NCI-H2107 treated with DMSO at 0.1 percent for 48 hours (cell line): ENCODE data around the gene CUL1.

Experiments used
- DNase-seq: peaks from one replicate; lab custom pipeline; 2025; ENCODE audit not compliant: unreplicated experiment; lab: John Stamatoyannopoulos, UW

Gene CUL1

DNA sequence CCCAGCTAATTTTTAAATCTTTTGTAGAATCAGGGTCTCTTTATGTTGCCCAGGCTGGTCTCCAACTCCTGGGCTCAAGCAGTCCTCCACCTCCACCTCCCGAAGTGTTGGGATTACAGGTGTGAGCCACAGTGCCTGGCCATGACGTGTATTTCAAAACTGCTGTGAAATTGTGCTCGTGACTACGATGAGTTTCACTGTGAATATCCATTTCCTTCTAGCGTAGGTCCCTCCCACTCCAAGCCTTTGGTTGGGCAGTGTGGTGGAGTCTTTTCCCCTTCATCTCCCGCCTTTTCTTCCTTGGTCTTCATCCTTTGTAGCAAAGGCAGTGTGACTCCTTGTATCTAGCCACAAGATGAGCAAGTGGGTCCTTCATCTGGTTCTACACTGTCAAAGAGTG, 56.2 kb downstream of the CUL1 start:
- DNase-seq, result no peak

DNA sequence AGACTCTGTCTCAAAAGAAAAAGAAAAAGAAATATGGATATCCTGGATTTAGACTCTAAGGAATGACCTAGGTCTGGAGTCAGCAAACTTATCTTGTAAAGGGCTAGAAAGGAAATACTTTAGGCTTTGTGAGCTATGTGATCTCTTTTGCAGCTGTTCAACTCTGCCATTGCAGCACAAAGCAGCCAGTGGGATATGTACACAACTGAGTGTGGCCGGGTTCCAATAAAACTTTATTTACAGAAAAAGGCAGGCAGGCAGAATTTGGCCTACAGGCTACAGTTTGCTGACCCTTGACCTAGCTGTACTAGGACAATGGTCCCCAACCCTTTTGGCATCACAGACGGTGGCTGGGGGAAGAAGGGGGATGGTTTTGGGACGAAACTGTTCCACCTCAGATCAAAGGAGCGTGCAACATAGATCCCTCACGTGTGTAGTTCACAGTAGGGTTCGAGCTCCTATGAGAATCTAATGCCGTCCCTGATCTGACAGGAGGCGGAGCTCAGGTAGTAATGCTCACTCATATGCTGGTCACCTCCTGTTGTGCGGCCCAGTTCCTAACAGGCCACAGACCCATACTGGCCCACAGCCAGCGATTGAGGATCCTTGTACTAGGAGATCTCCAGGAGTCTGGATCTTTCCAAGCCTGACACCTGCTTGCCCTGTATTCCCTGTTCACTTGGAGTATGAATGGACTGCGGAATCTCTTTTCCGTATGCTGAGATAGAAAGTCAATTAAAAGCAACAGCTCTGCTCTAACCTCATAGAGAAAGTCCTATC, 63.0 kb downstream of the CUL1 start:
- no peak for DNase-seq

DNA sequence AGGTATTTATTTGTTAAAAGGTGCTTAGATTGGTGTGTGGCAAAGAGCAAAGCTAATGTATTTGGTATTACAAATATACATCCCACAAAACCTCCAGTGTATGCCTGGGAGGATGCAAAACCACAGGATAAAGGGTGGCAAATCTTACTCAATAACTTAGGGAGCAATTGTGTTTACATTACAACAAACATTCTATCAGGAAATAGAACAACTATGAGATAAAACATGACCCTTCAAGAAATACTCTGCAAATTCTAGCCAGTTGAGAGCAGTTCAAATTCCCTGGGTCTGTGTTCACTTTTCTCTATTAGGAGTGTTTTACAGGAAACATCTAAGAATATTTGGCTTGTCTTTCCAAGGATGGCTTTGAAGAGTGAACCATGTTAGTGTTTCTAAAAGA, 64.9 kb downstream of the CUL1 start:
- no peak for DNase-seq

- DNase-seq, result no peak
Measured at GRCh38 chr7:148770004-148770403, 71.3 kb downstream of the CUL1 start.

DNA sequence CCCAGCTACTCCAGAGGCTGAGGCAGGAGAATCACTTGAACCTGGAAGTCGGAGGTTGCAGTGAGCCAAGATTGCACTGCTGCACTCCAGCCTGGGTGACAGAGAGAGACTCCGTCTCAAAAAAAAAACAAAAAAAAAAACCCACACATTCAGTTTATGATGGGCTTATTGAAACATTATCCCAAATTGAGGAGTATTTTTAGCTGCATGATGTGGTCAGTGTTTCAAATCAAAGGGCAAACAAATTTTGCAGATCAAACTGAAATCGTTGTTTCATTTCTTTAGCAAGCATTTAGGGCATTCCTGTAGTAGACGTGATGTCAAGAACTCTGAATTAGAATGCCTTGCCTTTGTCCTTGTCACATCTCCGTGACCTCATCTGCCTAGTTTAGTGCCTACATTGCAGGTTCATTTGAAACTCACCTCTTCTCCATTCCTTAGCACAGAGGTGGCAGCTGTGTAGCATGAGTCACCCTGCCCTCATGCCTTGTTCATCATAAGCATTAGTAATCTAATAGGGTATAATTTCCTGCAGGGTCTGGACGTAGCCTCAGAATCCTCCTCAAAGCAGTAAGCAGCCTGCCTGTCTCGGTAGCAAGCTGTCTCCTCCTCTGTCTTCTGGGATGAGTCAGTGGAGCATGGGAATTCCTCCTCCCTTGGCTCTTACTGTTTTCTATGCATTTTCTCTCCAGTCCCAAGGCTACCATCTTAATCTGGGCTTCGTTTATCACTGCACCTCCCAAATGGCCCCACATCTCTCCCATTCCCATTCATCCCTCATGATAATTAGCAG, 73.8 kb downstream of the CUL1 start:
- peak; percentile 14 for DNase-seq

- DNase-seq, result peak; percentile 82
Measured at GRCh38 chr7:148773334-148773733, 74.6 kb downstream of the CUL1 start.

GRCh38 chr7:148774471-148774870, 75.8 kb downstream of the CUL1 start:
- DNase-seq, result no peak

DNA sequence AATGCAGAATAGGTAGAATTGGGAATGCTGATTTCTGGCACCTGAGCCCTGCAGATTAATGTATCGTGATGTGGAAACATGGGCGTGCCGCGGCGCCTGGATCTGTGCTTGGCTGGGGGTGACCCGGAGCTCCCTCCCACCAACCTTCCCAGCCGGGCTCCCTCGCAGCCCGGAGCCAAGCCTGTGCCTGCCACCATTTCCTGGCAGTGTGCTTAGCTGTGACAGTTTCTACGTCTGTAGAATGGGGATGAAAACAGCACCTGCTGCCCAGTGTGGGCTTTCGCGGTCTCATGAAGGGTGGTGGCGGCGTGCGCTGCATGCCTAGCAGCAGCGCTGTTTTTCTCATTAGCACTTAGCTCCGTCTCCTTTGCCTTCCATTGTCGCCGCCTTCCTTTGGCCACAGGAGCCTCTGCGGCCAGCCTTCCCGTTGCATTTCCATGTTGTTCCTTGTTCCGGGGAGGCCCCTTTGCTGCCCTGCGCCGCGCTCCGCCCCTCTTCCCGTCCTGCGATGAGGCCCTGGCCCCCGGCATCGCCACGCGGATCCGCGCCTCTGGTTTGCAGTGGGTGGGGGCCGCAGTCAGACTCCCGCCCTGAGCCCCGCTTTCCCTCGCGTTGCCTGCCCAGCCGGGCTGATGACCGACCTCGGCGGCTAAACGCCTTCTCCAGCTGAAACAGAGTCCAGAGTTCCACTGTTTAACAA, 84.2 kb downstream of the CUL1 start:
- no peak for DNase-seq

DNA sequence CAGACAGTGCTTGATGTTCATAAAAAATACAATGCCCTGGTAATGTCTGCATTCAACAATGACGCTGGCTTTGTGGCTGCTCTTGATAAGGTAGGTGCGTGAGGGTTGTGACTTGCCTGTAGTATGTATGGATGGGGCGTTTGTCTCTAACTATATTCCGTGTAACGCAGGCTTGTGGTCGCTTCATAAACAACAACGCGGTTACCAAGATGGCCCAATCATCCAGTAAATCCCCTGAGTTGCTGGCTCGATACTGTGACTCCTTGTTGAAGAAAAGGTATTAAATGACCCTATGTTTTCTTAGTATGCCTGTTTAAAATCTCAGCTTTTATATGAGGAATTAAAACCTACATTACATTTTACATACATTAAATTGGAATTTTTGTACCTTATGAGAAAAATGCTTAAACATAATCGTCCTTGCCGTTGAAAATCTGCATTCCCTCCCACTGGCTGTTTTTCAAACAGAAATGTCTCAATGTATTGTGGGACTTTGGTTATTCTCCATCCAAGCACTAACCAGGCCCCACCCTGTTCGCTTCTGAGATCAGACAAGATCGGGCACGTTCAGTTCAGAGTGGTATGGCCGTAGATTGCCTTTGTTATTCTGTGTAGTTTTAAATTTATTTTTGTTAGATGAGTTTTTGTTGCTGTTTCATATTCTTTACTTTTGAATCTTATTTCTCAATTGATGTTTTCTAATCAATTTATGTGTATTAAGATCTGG, 85.3 kb downstream of the CUL1 start:
- DNase-seq, result no peak

DNA sequence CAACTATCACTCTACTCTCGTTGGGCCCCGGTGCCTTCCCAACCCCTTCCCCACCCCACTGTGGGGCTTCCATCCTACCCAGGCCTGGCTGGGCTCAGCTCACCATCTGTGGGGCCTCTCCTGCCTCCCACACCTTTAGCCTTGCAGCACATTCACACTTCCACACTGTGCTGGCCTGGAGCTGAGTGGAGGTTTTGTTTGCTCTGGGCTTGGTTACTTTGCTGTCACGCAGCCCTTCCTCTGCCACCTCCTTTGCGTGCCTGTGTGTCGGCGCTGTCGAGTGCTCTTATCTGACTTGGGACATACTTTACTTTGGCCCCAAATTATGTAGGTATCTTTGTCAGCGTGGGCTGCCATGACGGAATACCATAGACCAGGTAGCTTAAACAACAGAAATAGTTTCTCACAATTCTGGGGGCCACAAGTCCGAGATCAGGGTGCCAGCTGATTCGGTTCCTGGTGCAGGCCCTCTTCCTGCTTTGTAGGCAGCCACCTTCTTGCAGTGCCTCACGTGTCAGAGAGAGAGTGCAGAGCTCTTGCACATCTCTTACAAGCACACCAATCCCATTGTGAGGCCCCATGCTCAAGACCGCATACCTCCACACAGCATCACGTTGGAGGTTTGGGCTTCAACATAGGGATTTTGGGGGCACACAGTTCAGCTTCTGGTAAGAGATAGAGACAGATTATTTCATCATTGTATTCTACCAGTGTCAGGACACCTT, 89.0 kb downstream of the CUL1 start:
- DNase-seq, result no peak

GRCh38 chr7:148789220-148789619, 90.5 kb downstream of the CUL1 start:
- no peak for DNase-seq

GRCh38 chr7:148790131-148790726, 91.5 kb downstream of the CUL1 start:
- DNase-seq, result no peak

DNA sequence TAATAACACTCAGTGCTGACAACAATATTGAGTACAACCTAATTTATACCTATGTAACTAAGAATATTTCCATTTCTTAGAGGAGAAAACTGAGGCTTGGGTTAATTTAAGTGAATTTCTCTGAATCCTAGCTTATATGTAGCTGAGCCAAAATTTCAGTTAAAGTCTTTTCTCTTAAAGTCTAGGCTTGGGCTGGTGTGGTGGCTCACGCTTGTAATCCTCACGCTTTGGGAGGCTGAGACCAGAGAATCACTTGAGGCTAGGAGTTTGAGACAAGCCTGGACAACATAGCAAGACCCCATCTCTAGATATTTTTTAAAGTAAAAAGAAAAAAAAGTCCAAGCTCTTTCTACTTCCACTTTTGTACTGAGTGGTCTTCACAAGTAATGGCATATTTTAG, 92.1 kb downstream of the CUL1 start:
- no peak for DNase-seq

DNA sequence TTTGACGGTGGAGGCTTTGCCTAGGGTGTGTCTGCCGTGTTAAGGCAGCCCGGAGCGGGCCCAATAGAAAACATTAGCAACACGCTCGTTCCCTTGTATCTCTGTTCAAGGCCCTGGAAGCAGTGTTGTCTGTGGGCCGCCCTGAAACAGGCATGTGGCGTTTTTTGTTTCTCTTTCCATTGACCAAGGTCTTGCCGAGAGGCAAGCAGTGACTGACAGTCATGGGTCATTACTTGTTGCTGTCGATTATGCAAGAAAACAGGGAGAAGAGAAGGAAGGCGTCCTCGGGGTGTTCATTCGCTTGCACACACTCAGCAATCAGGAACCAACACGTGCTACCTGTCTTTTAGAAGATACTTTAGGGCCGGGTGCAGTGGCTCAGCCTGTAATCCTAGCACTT, 92.8 kb downstream of the CUL1 start:
- no peak for DNase-seq

DNA sequence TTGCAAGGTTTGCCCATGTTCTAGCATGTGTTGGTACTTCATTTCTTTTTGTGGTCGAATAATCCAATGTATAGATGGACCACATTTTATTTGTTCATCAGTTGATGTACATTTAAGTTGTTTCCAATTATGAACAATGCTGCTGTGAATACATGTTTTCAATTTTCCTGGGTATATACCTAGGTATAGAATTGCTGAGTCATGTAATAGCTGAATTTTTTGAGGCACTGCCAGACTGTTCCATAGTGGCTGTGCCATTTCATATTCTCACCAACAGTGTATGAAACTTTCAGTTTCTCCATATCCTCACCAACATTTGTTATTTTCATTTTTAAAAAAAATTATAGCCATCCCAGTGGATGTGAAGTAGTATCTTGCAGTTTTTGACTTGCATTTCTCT, 94.9 kb downstream of the CUL1 start:
- DNase-seq, result no peak

GRCh38 chr7:148794476-148794875, 95.8 kb downstream of the CUL1 start:
- no peak for DNase-seq

GRCh38 chr7:148796841-148797240, 98.1 kb downstream of the CUL1 start:
- no peak for DNase-seq

- DNase-seq, result no peak
Measured at GRCh38 chr7:148799893-148800555, 101.3 kb downstream of the CUL1 start.

DNA sequence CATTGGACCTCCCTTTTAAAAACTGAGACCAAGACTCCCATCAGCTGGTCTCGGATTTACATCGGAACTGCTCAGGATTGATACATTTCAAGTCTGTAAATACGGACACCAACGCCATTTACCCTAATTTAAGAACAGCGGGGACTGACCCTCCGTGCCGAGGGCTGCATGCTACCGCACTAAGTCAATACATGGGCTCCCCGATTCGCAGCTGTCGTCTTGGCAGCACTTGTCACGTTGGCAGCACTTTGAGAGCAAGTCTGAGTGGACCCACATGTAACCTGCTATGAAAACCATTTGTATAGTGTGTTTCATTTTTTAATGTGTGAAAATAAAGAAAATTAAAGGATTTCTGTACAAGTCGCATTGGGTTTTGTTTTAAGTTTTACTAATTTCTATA, 102.0 kb downstream of the CUL1 start:
- DNase-seq, result no peak

- DNase-seq, result no peak
Measured at GRCh38 chr7:148802101-148802493, 103.4 kb downstream of the CUL1 start.
